Heart left ventricle (tissue), 16 donors: Measurements from ENCODE around the gene IL11. TPM values are rescaled to one million over a fixed set of nuclear protein-coding genes. Genes with fewer than 3 reads are reported as not detected.

Source experiments
- ATAC-seq, 4 donors: fragments of 200-7000 bp; cut with Tn5 transposase; one replicate each; pipeline ENCODE4 v1.9.1; 2020 to 2022; ENCODE audit warnings: moderate library complexity in 4 of 4, mild to moderate bottlenecking in 3 of 4, moderate number of reproducible peaks in 1 of 4
- DNase-seq, 5 donors: peaks; one replicate each; pipeline ENCODE4 v3.0.0-alpha.2; 2020
- H3K27ac ChIP-seq, 12 donors: fragments of 200-600 bp; sonication (generic) in 4 of 12; one replicate each; pipeline versions ENCODE4 v1.5.0 to v1.8.0; 2016 to 2022; ENCODE audit warnings: mild to moderate bottlenecking in 2 of 12
- H3K27me3 ChIP-seq, 9 donors: fragments of 200-600 bp; sonication (generic) in 2 of 9; one replicate each; pipeline versions ENCODE4 v1.5.1 to v1.8.0; 2016 to 2022; ENCODE audit warnings: mild to moderate bottlenecking in 3 of 9
- H3K36me3 ChIP-seq, 9 donors: fragments of 200-600 bp; sonication (generic) in 2 of 9; one replicate each; pipeline versions ENCODE4 v1.5.0 to v1.8.0; 2018 to 2022; ENCODE audit warnings: mild to moderate bottlenecking in 2 of 9
- H3K4me1 ChIP-seq, 12 donors: fragments of 200-600 bp; sonication (generic) in 4 of 12; one replicate each; pipeline versions ENCODE4 v1.5.0 to v1.8.0; 2016 to 2022; ENCODE audit warnings: mild to moderate bottlenecking in 3 of 12
- H3K4me3 ChIP-seq, 12 donors: fragments of 200-600 bp; sonication (generic) in 4 of 12; one replicate each; pipeline versions ENCODE4 v1.5.0 to v1.8.0; 2017 to 2022; ENCODE audit warnings: mild to moderate bottlenecking in 9 of 12, moderate library complexity in 4 of 12
- H3K9me3 ChIP-seq, 12 donors: fragments of 200-600 bp; sonication (generic) in 4 of 12; one replicate each; pipeline versions ENCODE4 v1.5.0 to v1.8.0; 2016 to 2022; ENCODE audit warnings: mild to moderate bottlenecking in 1 of 12
- CTCF ChIP-seq, 12 donors: fragments of 200-600 bp; sonication (generic) in 4 of 12; IDR thresholded peaks; one replicate each; pipeline versions ENCODE4 v1.5.0 to v1.8.0; 2018 to 2022; ENCODE audit warnings: antibody characterized with exemption in 12 of 12, mild to moderate bottlenecking in 5 of 12
- POLR2A ChIP-seq, 2 donors: fragments of 450-650 bp; IDR thresholded peaks; one replicate each; pipeline ENCODE4 v1.6.1; 2017; ENCODE audit warnings: antibody characterized with exemption in 2 of 2, mild to moderate bottlenecking in 2 of 2, moderate library complexity in 2 of 2
- WGBS, 4 donors: extraction: QIAGEN DNeasy Blood & Tissue Kit in 2 of 4; methylation state at CpG; one replicate each; pipeline versions ENCODE4 v1.1.5 to v1.1.7; 2013 to 2018; 5-methylcytosine and 5-hydroxymethylcytosine counted together
- intact Hi-C, 10 donors: fragments of 100-400 bp; cut with DNase I; formaldehyde crosslinking; loops; one replicate each; pipeline versions ENCODE4 v1.11.1 to v1.14.2; 2022
- long read RNA-seq, 3 donors: library from polyadenylated mRNA; unstranded; transcript quantifications; one replicate each; pipeline ENCODE4 v2.0.0, GENCODE V29; 2020 to 2021
- polyA plus RNA-seq, 2 donors: library from polyadenylated mRNA; stranded (reverse); fragments of 200-250 nt; gene quantifications; one replicate each; pipeline ENCODE4 v1.2.3, GENCODE V29; 2013
- total RNA-seq, 9 donors: library from RNA; depleted of rRNA in 2 of 9; stranded (reverse); fragments of >200 nt in 2 of 9; fragmentation: NEBNext Ultra II Directional in 3 of 9; extraction: Animal tissue kit (Norgen Biotek cat#: 25700) in 3 of 9; gene quantifications; one replicate each; pipeline versions ENCODE4 v1.1.0 to v1.2.4, GENCODE V29; 2016 to 2023
- donor health status: ischemic (EF 13 %, LVEDD 7.1; RV severe dilation, severe dysfunction).
- donor health status: healthy with polysubstance abuse.
- donor health status: DM: no; HTN: yes; CAD: no.
- donor health status: DM: no; HTN: no; CAD: no.
- donor health status: ischemic (EF 25% LVEDD 6.9; RV normal size, moderate dysfunction).
- donor health status: ischemic (EF 25% LVEDD 5.7; RV mildly dilated, moderate dysfunction).
- donor health status: healthy.
- donor health status: DM: yes; HTN: yes; CAD: no.
- donor health status: ischemic (EF 35%, LVEDD 5.7; RV mildly dilated, moderate dysfunction).
- donor health status: nonischemic (EF 11% LVEDD 7.7; RV severe dilation, severe dysfunction).
- donor health status: DM: yes; HTN: yes; CAD: no.
- donor health status: PGD.
- donor health status: ischemic (EF 29% LVEDD 5.4; RV normal size, mild dysfunction).
- donor health status: nonischemic (EF 23%, LVEDD 6.1; RV moderate dilation, normal function).

IL11 gene
- total RNA-seq (under 1 TPM in 2 of 9 donors, not detected in 7; 0.11 to 0.43 TPM), polyA plus RNA-seq (under 1 TPM in 1 of 2 donors, not detected in 1; 0.25 TPM)
- long read RNA-seq, donor 1, result 0 reads
- long read RNA-seq, donor 2, result 0 reads
- long read RNA-seq, donor 3, partial matches to known transcripts, result 1 of 1 reads
- long read RNA-seq, donor 3, other reads (novel, unspliced or antisense), result 0 of 1 reads

DNA sequence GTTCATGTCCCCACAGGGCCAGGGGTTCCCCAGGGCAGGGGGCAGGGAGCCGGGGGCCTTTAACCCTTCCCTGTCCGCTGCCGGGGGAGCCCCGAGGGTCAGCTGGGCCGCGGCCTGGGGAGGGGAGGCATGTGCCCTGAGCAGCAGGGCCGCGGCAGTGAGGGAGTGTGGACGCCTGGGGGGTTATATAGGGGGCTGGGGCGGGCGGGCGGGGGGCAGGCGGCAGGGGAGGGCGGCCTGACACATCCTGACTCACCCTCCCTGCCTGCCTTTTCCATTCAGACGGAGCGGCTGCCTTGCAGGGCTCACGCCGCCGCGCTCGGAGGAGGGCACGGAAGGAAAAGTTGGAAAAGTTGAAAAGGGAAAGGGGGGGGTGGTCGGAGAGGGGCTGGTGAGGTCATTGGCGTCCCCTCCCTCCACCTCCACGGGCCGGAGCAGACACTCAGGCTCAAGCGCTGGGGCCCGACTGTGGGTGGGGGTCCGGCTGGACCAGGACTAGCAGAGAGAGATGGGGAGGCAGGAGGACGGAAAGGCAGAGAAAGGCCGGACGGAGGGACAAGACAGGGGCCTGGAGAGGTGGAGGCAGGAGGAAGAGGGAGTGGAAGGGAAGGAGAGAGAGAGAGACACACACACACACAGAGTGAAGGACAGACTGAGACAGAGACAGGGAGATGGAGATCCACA, at the start of gene IL11:
TSS of gene IL11 (minus strand) at position 159 of the 684 bp plus-strand sequence. CDS start at position 6, 153 bp downstream.
- ATAC-seq (peak in 1 of 4 donors; percentile 17), DNase-seq (peak in 1 of 5 donors; percentile 54)
- no peak for TF ChIP-seq POLR2A (IDR thresholded peaks at IDR 0.05)
- no peak for TF ChIP-seq CTCF (IDR thresholded peaks at IDR 0.05)
- intact Hi-C loops, result loop anchor here in 2 of 10 donors (10.0 kb wide), 1 partner anchor 66 kb away; no protein-coding TSS in a partner anchor
- Histone ChIP-seq H3K4me1 (peaks cover 0 to 27% (median 3%) of the 10 kb centered on the region in 12 donors), H3K27me3 (peaks cover 38 to 79% (median 63%) of the 10 kb centered on the region in 9 donors), H3K9me3 (no peaks in the 10 kb centered on the region), H3K36me3 (no peaks in the 10 kb centered on the region), H3K4me3 (peak within 1 kb of the TSS in 10 of 12 donors; percentile 5 to 42 (median 28)), H3K27ac (no peak within 1 kb of the TSS)
- WGBS, 4 donors, result 4 to 10% (median 7%) methylated on average over 22 to 31 of the region's 32 CpGs

DNA sequence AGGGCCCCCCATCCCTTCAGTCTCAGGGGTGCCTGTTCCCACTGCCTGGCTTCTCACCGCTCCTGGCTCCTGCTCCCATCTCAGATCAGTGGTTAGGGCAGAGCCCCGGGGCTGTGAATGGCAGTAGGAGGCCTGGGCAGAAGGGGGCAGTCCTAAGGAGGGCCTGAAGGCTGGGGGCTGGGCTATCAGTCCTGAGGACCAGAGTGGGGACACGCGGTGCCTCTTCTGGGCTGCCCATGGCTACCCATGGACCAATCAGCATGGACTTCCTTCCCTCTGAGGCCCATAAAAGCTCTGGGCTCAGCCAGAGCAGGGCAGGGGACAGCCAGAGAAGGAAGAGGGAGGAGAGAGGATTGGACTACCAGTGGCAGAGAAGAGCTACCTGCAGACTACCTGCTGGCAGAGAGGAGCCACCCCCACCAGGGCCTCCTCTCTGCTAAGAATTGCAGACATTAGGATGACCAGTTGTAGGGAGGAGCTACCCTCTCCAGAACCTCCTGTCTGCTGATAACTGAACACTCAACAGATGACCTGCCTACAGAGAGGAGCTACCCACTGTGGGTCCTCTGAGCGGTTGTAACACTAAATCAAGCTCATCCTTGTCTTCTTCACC, 49.5 kb upstream of the IL11 start:
- 76 to 82% (median 79%) methylated on average over 3 to 5 of the region's 5 CpGs for WGBS, 4 donors
- no peaks in the 10 kb centered on the region for H3K36me3 ChIP-seq
- H3K4me1 ChIP-seq, result no peaks in the 10 kb centered on the region
- H3K9me3 ChIP-seq, result no peaks in the 10 kb centered on the region
- no peak for TF ChIP-seq POLR2A (IDR thresholded peaks at IDR 0.05)
- TF ChIP-seq CTCF (IDR thresholded peaks at IDR 0.05), result no peak
- ATAC-seq (no peak), DNase-seq (peak in 1 of 5 donors; percentile 4)
- H3K27me3 ChIP-seq, result peaks cover 0 to 20% (median 0%) of the 10 kb centered on the region in 9 donors
- intact Hi-C loops, result loop anchor here in 8 of 10 donors (2.0 to 10.0 kb wide), 4 partner anchors 115 to 279 kb away; partner anchors contain the start of gene TNNT1 (in 1 of the 8)
- H3K4me3 ChIP-seq, result no peak overlapping the region
- H3K27ac ChIP-seq, result no peak overlapping the region

DNA sequence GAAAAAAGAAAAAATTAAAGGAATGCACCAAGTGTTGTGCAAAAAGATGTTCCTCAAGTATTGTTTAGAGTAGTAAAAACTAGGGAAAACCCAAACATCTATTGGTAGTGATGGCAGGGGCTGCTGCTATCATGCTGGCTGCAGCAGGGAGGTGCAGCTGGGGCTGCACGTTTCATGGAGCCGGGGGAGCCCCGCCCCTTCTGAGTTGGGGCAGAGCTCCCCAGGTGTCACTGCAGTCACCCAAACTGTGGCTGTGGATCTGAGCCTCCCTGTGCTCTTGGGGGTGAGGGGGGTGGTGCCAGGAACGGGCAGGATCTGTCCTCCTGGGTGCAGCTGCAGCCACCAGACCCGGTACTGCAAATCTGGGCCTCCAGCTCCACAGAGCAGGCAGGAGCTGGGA, 48.8 kb upstream of the IL11 start:
- H3K4me3 ChIP-seq, result no peak overlapping the region
- H3K27me3 ChIP-seq, result peaks cover 0 to 18% (median 0%) of the 10 kb centered on the region in 9 donors
- H3K9me3 ChIP-seq, result no peaks in the 10 kb centered on the region
- no peaks in the 10 kb centered on the region for H3K4me1 ChIP-seq
- ATAC-seq (no peak), DNase-seq (peak in 1 of 5 donors; percentile 4)
- no peaks in the 10 kb centered on the region for H3K36me3 ChIP-seq
- no peak overlapping the region for H3K27ac ChIP-seq
- intact Hi-C loops, result loop anchor here in 8 of 10 donors (2.0 to 10.0 kb wide), 4 partner anchors 114 to 278 kb away; partner anchors contain the start of gene TNNT1 (in 1 of the 8)
- 52 to 64% (median 60%) methylated on average over 5 of the region's 5 CpGs for WGBS, 4 donors
- TF ChIP-seq CTCF (IDR thresholded peaks at IDR 0.05) (no peak), POLR2A (IDR thresholded peaks at IDR 0.05) (no peak)

GRCh38 chr19:55418185-55418584, 47.9 kb upstream of the IL11 start:
- Histone ChIP-seq H3K36me3 (no peaks in the 10 kb centered on the region), H3K4me1 (no peaks in the 10 kb centered on the region), H3K27ac (no peak overlapping the region), H3K4me3 (no peak overlapping the region), H3K9me3 (no peaks in the 10 kb centered on the region), H3K27me3 (peaks cover 0 to 18% (median 0%) of the 10 kb centered on the region in 9 donors)
- intact Hi-C loops, result loop anchor here in 9 of 10 donors (1.0 to 10.0 kb wide), 5 partner anchors 113 to 277 kb away; partner anchors contain the start of gene TNNT1 (in 1 of the 9)
- ATAC-seq, result peak in 3 of 4 donors; percentile 81 to 85 (median 85)
- 10 to 15% (median 14%) methylated on average over 7 of the region's 7 CpGs for WGBS, 4 donors
- peak in 3 of 5 donors; percentile 27 to 52 (median 43) for DNase-seq
- TF ChIP-seq CTCF (IDR thresholded peaks at IDR 0.05) (peak; percentile 43 to 72 (median 62)), POLR2A (IDR thresholded peaks at IDR 0.05) (no peak)
